Measurements from ENCODE around the gene SLC9A1.
"Not testable (repeated sequence)": the region's sequence is repeated elsewhere in the genome, so short reads cannot be mapped to it uniquely, and the experiment has no call there.

The SLC9A1 gene

GRCh38 chr1:27154991-27155781, at the start of gene SLC9A1:
Gene SLC9A1 (minus strand): TSS chr1:27155125. CDS start chr1:27154334, 791 bp downstream.
- DNase-seq (ENCODE audit: low spot score) = peak; percentile 92

GRCh38 chr1:27203946-27204345, 49.0 kb upstream of the SLC9A1 start:
- no peak for DNase-seq (ENCODE audit: low spot score)

- DNase-seq (ENCODE audit: low spot score) = no peak
Measured at GRCh38 chr1:27201295-27201694, 46.4 kb upstream of the SLC9A1 start.

GRCh38 chr1:27193194-27193593, 38.3 kb upstream of the SLC9A1 start:
- no peak for DNase-seq (ENCODE audit: low spot score)

- no peak for DNase-seq (ENCODE audit: low spot score)
Measured at GRCh38 chr1:27192039-27192529, 37.2 kb upstream of the SLC9A1 start.

- not testable (repeated sequence) for DNase-seq (ENCODE audit: low spot score)
Measured at GRCh38 chr1:27184665-27185064, 29.7 kb upstream of the SLC9A1 start.

GRCh38 chr1:27179979-27180378, 25.1 kb upstream of the SLC9A1 start:
- DNase-seq (ENCODE audit: low spot score) = no peak

- no peak for DNase-seq (ENCODE audit: low spot score)
Measured at GRCh38 chr1:27179379-27179778, 24.5 kb upstream of the SLC9A1 start.

GRCh38 chr1:27176954-27177353, 22.0 kb upstream of the SLC9A1 start:
- DNase-seq (ENCODE audit: low spot score) = no peak

GRCh38 chr1:27176323-27176722, 21.4 kb upstream of the SLC9A1 start:
- no peak for DNase-seq (ENCODE audit: low spot score)

GRCh38 chr1:27172992-27173391, 18.1 kb upstream of the SLC9A1 start:
- not testable (repeated sequence) for DNase-seq (ENCODE audit: low spot score)

- DNase-seq (ENCODE audit: low spot score) = no peak
Measured at GRCh38 chr1:27166929-27167328, 12.0 kb upstream of the SLC9A1 start.

- DNase-seq (ENCODE audit: low spot score) = no peak
Measured at GRCh38 chr1:27166351-27166802, 11.5 kb upstream of the SLC9A1 start.

GRCh38 chr1:27163093-27163492, 8.2 kb upstream of the SLC9A1 start:
- DNase-seq (ENCODE audit: low spot score) = no peak

- DNase-seq (ENCODE audit: low spot score) = no peak
Measured at GRCh38 chr1:27162090-27162489, 7.2 kb upstream of the SLC9A1 start.

- peak; percentile 26 for DNase-seq (ENCODE audit: low spot score)
Measured at GRCh38 chr1:27161594-27161993, 6.7 kb upstream of the SLC9A1 start.

GRCh38 chr1:27157194-27157593, 2.3 kb upstream of the SLC9A1 start:
- no peak for DNase-seq (ENCODE audit: low spot score)

- DNase-seq (ENCODE audit: low spot score) = no peak
Measured at GRCh38 chr1:27154469-27154990, 395 bp downstream of the SLC9A1 start.

- no peak for DNase-seq (ENCODE audit: low spot score)
Measured at GRCh38 chr1:27153927-27154358, 982 bp downstream of the SLC9A1 start.

- no peak for DNase-seq (ENCODE audit: low spot score)
Measured at GRCh38 chr1:27153549-27153886, 1.4 kb downstream of the SLC9A1 start.

- DNase-seq (ENCODE audit: low spot score) = no peak
Measured at GRCh38 chr1:27152829-27153548, 1.9 kb downstream of the SLC9A1 start.

- DNase-seq (ENCODE audit: low spot score) = no peak
Measured at GRCh38 chr1:27152004-27152828, 2.7 kb downstream of the SLC9A1 start.
